OCI-LY3 (cell line): ENCODE measurements around the gene ZNG1A.

ENCODE experiments used
- CTCF ChIP-seq: fragments of 200-600, 300-600 bp; sonication (generic); IDR thresholded peaks from 2 replicates; pipeline ENCODE4 v1.5.1; 2014; ENCODE audit warnings: antibody characterized with exemption, low read length, low read depth
- EZH2phosphoT487 ChIP-seq: fragments of 200-600 bp; shearing (Covaris generic); IDR thresholded peaks from 2 replicates; pipeline ENCODE4 v1.6.1; 2018; ENCODE audit warnings: antibody characterized with exemption, mixed run types, low read depth

GRCh38 chr9:224582-225520, 46.0 kb upstream of the ZNG1A start:
- no peak for TF ChIP-seq CTCF
- TF ChIP-seq EZH2phosphoT487 = no peak
